ENCODE results near the gene RAPGEF4. TPM values are rescaled to one million over a fixed set of nuclear protein-coding genes. Genes with fewer than 3 reads are reported as not detected.

The RAPGEF4 gene
- total and polyA plus RNA-seq, 9 of the 15 experiments (the other 6 are each of a cell fraction or from before 2014, with no cell fraction given) = 0.04 to 0.33 (median 0.13) TPM; not detected in 6

DNA sequence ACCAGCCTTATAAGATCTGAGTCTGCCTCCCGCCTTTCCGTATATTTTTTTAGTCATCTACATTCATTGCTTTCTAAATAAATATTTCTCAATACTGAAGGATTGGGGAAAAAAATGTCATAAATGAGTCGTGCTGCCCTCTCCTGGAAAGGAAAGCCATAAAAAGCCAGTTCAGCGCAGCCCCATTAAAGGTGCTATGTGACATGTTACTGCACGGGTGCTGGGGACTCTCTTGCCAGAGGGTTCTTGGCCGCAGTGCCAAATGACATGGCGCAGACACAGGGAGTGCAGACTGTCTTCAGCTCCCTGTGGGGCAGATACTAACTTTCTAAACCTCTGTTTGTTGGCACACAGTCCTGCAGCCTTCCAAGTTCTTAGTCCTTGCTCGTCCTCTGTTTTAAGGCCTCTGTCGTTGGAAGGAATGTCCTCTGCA lies 286.3 kb downstream of the RAPGEF4 start (continued):
- TF ChIP-seq, protein P1, sequence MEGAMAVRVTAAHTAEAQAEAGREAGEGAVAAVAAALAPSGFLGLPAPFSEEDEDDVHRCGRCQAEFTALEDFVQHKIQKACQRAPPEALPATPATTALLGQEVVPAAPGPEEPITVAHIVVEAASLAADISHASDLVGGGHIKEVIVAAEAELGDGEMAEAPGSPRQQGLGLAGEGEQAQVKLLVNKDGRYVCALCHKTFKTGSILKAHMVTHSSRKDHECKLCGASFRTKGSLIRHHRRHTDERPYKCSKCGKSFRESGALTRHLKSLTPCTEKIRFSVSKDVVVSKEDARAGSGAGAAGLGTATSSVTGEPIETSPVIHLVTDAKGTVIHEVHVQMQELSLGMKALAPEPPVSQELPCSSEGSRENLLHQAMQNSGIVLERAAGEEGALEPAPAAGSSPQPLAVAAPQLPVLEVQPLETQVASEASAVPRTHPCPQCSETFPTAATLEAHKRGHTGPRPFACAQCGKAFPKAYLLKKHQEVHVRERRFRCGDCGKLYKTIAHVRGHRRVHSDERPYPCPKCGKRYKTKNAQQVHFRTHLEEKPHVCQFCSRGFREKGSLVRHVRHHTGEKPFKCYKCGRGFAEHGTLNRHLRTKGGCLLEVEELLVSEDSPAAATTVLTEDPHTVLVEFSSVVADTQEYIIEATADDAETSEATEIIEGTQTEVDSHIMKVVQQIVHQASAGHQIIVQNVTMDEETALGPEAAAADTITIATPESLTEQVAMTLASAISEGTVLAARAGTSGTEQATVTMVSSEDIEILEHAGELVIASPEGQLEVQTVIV (CRISPR knock-in tag; IDR thresholded peaks at IDR 0.05; ENCODE audit: borderline replicate concordance) = no peak
- no peak for TF ChIP-seq SP1 (CRISPR knock-in tag; IDR thresholded peaks at IDR 0.05)
- no peak for TF ChIP-seq HNRNPUL1 (IDR thresholded peaks at IDR 0.05; ENCODE audit: low read length)
- TF ChIP-seq, protein P2, sequence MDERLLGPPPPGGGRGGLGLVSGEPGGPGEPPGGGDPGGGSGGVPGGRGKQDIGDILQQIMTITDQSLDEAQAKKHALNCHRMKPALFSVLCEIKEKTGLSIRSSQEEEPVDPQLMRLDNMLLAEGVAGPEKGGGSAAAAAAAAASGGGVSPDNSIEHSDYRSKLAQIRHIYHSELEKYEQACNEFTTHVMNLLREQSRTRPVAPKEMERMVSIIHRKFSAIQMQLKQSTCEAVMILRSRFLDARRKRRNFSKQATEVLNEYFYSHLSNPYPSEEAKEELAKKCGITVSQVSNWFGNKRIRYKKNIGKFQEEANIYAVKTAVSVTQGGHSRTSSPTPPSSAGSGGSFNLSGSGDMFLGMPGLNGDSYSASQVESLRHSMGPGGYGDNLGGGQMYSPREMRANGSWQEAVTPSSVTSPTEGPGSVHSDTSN (CRISPR knock-in tag; IDR thresholded peaks at IDR 0.05; ENCODE audit: low read depth) = no peak
- TF ChIP-seq, protein P2 (tag; conservative IDR thresholded peaks at IDR 0.05; ENCODE audit: low read depth) = no peak
- no peak for TF ChIP-seq CEBPG (CRISPR knock-in tag; IDR thresholded peaks at IDR 0.05)
- TF ChIP-seq CEBPG (tag; conservative IDR thresholded peaks at IDR 0.05 in 1 of 2, IDR thresholded peaks at IDR 0.05 in 1 of 2) = 0 out of 4 replicates have a peak, but pooled peaks of 1 of the 2 experiments have one; percentile 26
- TF ChIP-seq ZNF668 (CRISPR knock-in tag; IDR thresholded peaks at IDR 0.05) = no peak
- no peak for TF ChIP-seq FOS (IDR thresholded peaks at IDR 0.05; ENCODE audit: extremely low read depth, insufficient read length)

Measured in K562 (cell line).